ENCODE measurements around the gene PLGLB1. TPM values are rescaled to one million over a fixed set of nuclear protein-coding genes. Genes with fewer than 3 reads are reported as not detected.
"Not testable (repeated sequence)": the region's sequence is repeated elsewhere in the genome, so short reads cannot be mapped to it uniquely, and the experiment has no call there.

Gene PLGLB1
- total RNA-seq, 1 experiment from 2014 or later = 1.2 TPM

DNA sequence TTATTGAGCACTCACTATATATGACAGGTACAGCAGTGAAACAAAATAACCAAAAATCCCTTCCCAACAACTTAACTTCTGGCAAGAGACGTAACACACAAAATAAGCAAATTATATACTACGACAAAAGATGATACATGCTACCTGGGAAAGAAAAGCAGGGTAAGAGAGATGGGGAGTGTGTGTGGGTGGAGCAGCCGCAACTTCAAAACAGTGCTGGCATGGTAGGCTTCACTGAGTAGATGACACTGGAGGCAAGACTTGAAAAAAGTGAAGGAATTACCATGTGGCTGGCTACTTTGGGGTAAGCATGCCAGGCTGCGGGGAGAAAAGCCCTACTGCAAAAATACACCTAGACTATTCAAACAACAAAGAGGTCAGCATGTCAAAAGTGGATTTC, 36.0 kb upstream of the PLGLB1 start:
- H4K5ac ChIP-seq (ENCODE audit: insufficient read length, low read depth, low read length); H3K27ac ChIP-seq (ENCODE audit: insufficient read length, low read depth, low read length); H3K14ac ChIP-seq (ENCODE audit: insufficient read depth, low read length); H3K4me1 Mint-ChIP-seq; H3T11ph ChIP-seq (ENCODE audit: low read length); H3K4me1 ChIP-seq (ENCODE audit: insufficient read depth, low read length); H3K9me3 ChIP-seq (ENCODE audit: control insufficient read depth, low read depth, low read length); H2BK12ac ChIP-seq (ENCODE audit: insufficient read length, low read depth, low read length); H3K9me3 Mint-ChIP-seq; H2AFZ ChIP-seq (ENCODE audit: low read length); H4K20me1 ChIP-seq (ENCODE audit: control insufficient read depth, insufficient read depth, insufficient read length); H3K27me3 Mint-ChIP-seq (ENCODE audit: low read depth); H3K79me1 ChIP-seq (ENCODE audit: insufficient read depth, low read depth, low read length, poor library complexity, severe bottlenecking); H2AK5ac ChIP-seq (ENCODE audit: insufficient read length, low read length); H3K79me2 ChIP-seq (ENCODE audit: insufficient read depth, low read length); H3K9ac ChIP-seq (ENCODE audit: extremely low read depth, insufficient read length, low read length); H3K23ac ChIP-seq (ENCODE audit: insufficient read length, low read depth, low read length); H3K56ac ChIP-seq (ENCODE audit: insufficient read length, low read depth, low read length); DNase-seq; H4K8ac ChIP-seq (replicated peaks; ENCODE audit: insufficient read length, low read depth, low read length); H2BK15ac ChIP-seq (ENCODE audit: low read depth, low read length); H3K36me3 Mint-ChIP-seq (ENCODE audit: insufficient read depth in 1 of 3, low read depth in 3 of 3); H3K4ac ChIP-seq (ENCODE audit: low read depth, low read length); H4K91ac ChIP-seq (ENCODE audit: insufficient read length, low read depth, low read length); H2BK5ac ChIP-seq (ENCODE audit: insufficient read length, low read length); H3K18ac ChIP-seq (ENCODE audit: insufficient read length, low read depth, low read length); H3K4me3 Mint-ChIP-seq; H3K4me2 ChIP-seq (ENCODE audit: insufficient read depth, insufficient read length, low read length); H3K27me3 ChIP-seq (ENCODE audit: insufficient read depth, low read length); H2BK20ac ChIP-seq (ENCODE audit: low read depth, low read length, poor library complexity, severe bottlenecking); H2BK120ac ChIP-seq (ENCODE audit: low read depth, low read length, poor library complexity, severe bottlenecking); H3K23me2 ChIP-seq (ENCODE audit: insufficient read length, low read depth, low read length, poor library complexity, severe bottlenecking); H3K27ac Mint-ChIP-seq: not testable (repeated sequence)
- WGBS (ENCODE audit: extremely low coverage, insufficient read length, low lambda C conversion rate) = no CpG with 5 or more reads among the region's 4 CpGs

- not testable (repeated sequence) for H2BK15ac ChIP-seq (ENCODE audit: low read depth, low read length); H3K4me3 Mint-ChIP-seq; H3K56ac ChIP-seq (ENCODE audit: insufficient read length, low read depth, low read length); DNase-seq; H3K9me3 Mint-ChIP-seq; H3K27me3 Mint-ChIP-seq (ENCODE audit: low read depth); H4K5ac ChIP-seq (ENCODE audit: insufficient read length, low read depth, low read length); H2AFZ ChIP-seq (ENCODE audit: low read length); H3K36me3 Mint-ChIP-seq (ENCODE audit: insufficient read depth in 1 of 3, low read depth in 3 of 3); H3K27me3 ChIP-seq (ENCODE audit: insufficient read depth, low read length); H3K9ac ChIP-seq (ENCODE audit: extremely low read depth, insufficient read length, low read length); H3K14ac ChIP-seq (ENCODE audit: insufficient read depth, low read length); H3K23me2 ChIP-seq (ENCODE audit: insufficient read length, low read depth, low read length, poor library complexity, severe bottlenecking); H2BK20ac ChIP-seq (ENCODE audit: low read depth, low read length, poor library complexity, severe bottlenecking); H2AK5ac ChIP-seq (ENCODE audit: insufficient read length, low read length); H3K4ac ChIP-seq (ENCODE audit: low read depth, low read length); H3K4me1 Mint-ChIP-seq; H4K20me1 ChIP-seq (ENCODE audit: control insufficient read depth, insufficient read depth, insufficient read length); H2BK120ac ChIP-seq (ENCODE audit: low read depth, low read length, poor library complexity, severe bottlenecking); H3K4me1 ChIP-seq (ENCODE audit: insufficient read depth, low read length); H4K91ac ChIP-seq (ENCODE audit: insufficient read length, low read depth, low read length); H2BK5ac ChIP-seq (ENCODE audit: insufficient read length, low read length); H3K27ac Mint-ChIP-seq; H4K8ac ChIP-seq (replicated peaks; ENCODE audit: insufficient read length, low read depth, low read length); H3K4me2 ChIP-seq (ENCODE audit: insufficient read depth, insufficient read length, low read length); H3K27ac ChIP-seq (ENCODE audit: insufficient read length, low read depth, low read length); H3K79me1 ChIP-seq (ENCODE audit: insufficient read depth, low read depth, low read length, poor library complexity, severe bottlenecking); H3K23ac ChIP-seq (ENCODE audit: insufficient read length, low read depth, low read length); H3K79me2 ChIP-seq (ENCODE audit: insufficient read depth, low read length); H3K18ac ChIP-seq (ENCODE audit: insufficient read length, low read depth, low read length); H3K9me3 ChIP-seq (ENCODE audit: control insufficient read depth, low read depth, low read length); H3T11ph ChIP-seq (ENCODE audit: low read length); H2BK12ac ChIP-seq (ENCODE audit: insufficient read length, low read depth, low read length)
These were observed 35.2 kb upstream of the PLGLB1 start for GRCh38 chr2:87056843-87057242.

DNA sequence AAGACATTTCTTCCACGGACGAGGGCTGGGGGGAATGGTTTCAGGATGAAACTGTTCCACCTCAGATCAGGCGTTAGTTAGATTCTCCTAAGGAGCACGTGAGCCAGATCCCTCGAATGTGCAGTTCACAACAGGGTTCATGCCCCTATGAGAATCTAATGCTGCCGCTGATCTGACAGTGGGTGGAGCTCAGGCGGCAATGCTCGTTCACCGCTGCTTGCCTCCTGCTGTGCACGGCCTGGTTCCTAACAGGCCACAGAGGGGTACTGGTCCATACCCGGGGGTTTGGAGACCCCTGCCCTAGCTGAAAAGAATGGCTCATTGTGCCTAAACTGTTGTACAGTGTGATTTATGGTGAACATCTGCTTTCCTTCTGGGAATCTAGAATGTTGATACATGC, 34.8 kb upstream of the PLGLB1 start:
- not testable (repeated sequence) for H3K79me2 ChIP-seq (ENCODE audit: insufficient read depth, low read length); H4K8ac ChIP-seq (replicated peaks; ENCODE audit: insufficient read length, low read depth, low read length); H3K27me3 ChIP-seq (ENCODE audit: insufficient read depth, low read length); H2AFZ ChIP-seq (ENCODE audit: low read length); H3K9me3 ChIP-seq (ENCODE audit: control insufficient read depth, low read depth, low read length); H3K18ac ChIP-seq (ENCODE audit: insufficient read length, low read depth, low read length); H2BK15ac ChIP-seq (ENCODE audit: low read depth, low read length); H3K4me2 ChIP-seq (ENCODE audit: insufficient read depth, insufficient read length, low read length); H3T11ph ChIP-seq (ENCODE audit: low read length); H3K9me3 Mint-ChIP-seq; H4K20me1 ChIP-seq (ENCODE audit: control insufficient read depth, insufficient read depth, insufficient read length); H3K79me1 ChIP-seq (ENCODE audit: insufficient read depth, low read depth, low read length, poor library complexity, severe bottlenecking); DNase-seq; H3K9ac ChIP-seq (ENCODE audit: extremely low read depth, insufficient read length, low read length); H3K4me1 Mint-ChIP-seq; H3K4me1 ChIP-seq (ENCODE audit: insufficient read depth, low read length); H3K23me2 ChIP-seq (ENCODE audit: insufficient read length, low read depth, low read length, poor library complexity, severe bottlenecking); H3K23ac ChIP-seq (ENCODE audit: insufficient read length, low read depth, low read length); H3K27ac Mint-ChIP-seq; H2BK120ac ChIP-seq (ENCODE audit: low read depth, low read length, poor library complexity, severe bottlenecking); H2BK5ac ChIP-seq (ENCODE audit: insufficient read length, low read length); H3K36me3 Mint-ChIP-seq (ENCODE audit: insufficient read depth in 1 of 3, low read depth in 3 of 3); H4K91ac ChIP-seq (ENCODE audit: insufficient read length, low read depth, low read length); H2BK12ac ChIP-seq (ENCODE audit: insufficient read length, low read depth, low read length); H3K27ac ChIP-seq (ENCODE audit: insufficient read length, low read depth, low read length); H4K5ac ChIP-seq (ENCODE audit: insufficient read length, low read depth, low read length); H2AK5ac ChIP-seq (ENCODE audit: insufficient read length, low read length); H3K56ac ChIP-seq (ENCODE audit: insufficient read length, low read depth, low read length); H3K4me3 Mint-ChIP-seq; H2BK20ac ChIP-seq (ENCODE audit: low read depth, low read length, poor library complexity, severe bottlenecking); H3K27me3 Mint-ChIP-seq (ENCODE audit: low read depth); H3K14ac ChIP-seq (ENCODE audit: insufficient read depth, low read length); H3K4ac ChIP-seq (ENCODE audit: low read depth, low read length)
- no CpG with 5 or more reads among the region's 11 CpGs for WGBS (ENCODE audit: extremely low coverage, insufficient read length, low lambda C conversion rate)

Measured in H9 (cell line).